NT2/D1 (cell line): ENCODE measurements around the gene HTR7.

Experiments
- SUZ12 ChIP-seq: IDR thresholded peaks from 2 replicates; pipeline ENCODE4 v1.6.1; 2011; ENCODE audit not compliant: insufficient read length, insufficient read depth; ENCODE audit errors: extremely low read depth
- ZNF274 ChIP-seq: IDR thresholded peaks from 2 replicates; pipeline ENCODE4 v1.6.1; 2011; ENCODE audit warnings: mild to moderate bottlenecking, low read depth, low read length

GRCh38 chr10:90723416-90724068 lies 134.3 kb downstream of the HTR7 start:
- TF ChIP-seq SUZ12 (no peak), ZNF274 (no peak)
